HG03064 (cell line): ENCODE measurements around the gene GSE1.

Experiments used
- ATAC-seq: cut with Tn5 transposase; IDR thresholded peaks from one replicate; pipeline ENCODE4 v1.9.1; 2021; ENCODE audit warnings: low read depth; ENCODE audit not compliant: unreplicated experiment

GSE1 gene

DNA sequence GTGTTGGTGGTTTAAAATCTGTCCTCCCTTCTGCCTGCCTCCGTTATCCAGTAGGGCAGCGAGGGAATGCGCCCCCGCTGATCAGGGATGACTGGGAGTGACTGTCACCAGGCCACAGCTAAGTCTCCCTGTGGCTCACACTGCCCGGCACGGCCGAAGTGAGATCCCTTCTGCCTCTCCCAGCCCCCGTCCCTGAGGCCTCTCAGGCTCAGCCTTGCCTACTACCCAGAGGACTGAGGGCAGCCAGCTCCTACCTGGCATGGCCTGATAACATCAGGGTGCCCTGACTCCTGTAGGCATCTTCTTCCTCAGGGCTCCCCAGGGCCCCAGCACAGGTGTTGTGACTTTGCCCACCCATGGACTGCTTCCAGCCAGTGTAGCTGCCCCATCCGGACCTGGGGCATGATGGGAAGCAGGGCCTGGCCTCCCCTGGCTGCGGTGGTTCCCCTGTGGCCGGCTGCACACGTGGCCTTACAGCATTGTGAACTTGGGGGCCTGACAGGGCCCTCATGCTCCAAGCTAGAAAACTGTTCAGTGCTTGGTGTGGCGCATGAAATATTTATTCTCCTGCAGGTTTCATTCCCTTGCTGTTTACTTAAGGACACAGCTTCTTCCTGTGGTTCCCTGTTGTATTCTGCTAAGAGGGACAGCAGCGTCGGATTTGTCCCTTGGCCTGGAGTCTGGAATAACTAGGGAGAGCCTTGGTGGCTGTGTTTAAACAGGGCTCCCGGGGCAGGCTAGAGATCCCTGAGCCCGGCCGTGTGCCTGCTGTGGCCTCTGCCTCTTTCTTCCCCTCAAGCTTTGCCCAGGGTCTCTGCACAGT lies 45.6 kb downstream of the GSE1 start:
- no peak for ATAC-seq

DNA sequence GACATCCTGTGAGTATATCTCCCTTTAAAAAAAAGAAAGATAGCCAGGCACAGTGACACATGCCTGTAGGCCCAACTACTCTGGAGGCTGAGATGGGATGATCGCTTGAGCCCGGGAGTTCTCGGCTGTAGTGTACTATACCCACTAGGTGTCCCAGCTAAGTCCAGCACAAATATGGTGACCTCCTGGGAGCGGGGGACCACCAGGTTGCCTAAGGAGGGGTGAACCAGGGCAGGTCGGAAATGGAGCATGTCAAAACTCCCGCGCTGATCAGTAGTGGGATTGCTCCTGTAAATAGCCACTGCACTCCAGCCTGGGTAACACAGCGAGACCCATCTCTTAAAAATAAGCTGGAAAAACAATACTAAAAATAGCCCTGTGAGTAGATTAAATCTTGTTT lies 46.2 kb downstream of the GSE1 start:
- no peak for ATAC-seq

DNA sequence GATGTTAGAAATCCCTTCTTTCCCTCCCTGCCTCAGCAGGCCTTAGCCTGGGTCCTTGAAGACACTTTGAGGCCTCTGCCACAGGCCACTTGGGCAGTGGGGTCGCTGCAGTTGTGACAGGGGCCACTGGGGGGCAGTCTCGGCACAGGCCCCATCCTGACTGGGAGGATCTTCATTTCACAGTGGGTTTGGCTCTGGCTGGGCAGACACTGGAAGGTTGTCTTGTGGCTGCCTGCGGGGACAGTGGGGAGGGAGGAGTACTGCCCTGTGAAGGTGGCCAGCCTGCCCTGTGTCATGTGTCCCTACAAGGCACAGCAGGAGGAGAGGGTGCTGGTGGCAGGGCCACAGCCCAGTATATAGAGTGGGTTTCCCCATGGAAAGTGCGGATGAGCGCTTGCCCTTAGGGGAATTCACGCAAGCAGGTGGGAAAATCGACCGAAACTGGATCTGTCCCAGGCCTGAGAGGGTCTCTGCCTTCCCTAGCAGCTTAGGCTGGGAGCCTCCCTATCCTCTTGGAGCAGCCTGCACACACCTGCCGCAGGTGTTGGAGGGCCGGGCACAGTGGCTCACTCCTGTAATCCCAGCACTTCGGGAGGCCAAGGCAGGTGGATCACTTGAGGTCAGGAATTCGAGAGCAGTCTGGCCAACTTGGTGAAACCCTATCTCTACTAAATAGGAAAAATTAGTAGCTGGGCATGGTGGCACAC lies 46.8 kb downstream of the GSE1 start:
- ATAC-seq, result no peak

DNA sequence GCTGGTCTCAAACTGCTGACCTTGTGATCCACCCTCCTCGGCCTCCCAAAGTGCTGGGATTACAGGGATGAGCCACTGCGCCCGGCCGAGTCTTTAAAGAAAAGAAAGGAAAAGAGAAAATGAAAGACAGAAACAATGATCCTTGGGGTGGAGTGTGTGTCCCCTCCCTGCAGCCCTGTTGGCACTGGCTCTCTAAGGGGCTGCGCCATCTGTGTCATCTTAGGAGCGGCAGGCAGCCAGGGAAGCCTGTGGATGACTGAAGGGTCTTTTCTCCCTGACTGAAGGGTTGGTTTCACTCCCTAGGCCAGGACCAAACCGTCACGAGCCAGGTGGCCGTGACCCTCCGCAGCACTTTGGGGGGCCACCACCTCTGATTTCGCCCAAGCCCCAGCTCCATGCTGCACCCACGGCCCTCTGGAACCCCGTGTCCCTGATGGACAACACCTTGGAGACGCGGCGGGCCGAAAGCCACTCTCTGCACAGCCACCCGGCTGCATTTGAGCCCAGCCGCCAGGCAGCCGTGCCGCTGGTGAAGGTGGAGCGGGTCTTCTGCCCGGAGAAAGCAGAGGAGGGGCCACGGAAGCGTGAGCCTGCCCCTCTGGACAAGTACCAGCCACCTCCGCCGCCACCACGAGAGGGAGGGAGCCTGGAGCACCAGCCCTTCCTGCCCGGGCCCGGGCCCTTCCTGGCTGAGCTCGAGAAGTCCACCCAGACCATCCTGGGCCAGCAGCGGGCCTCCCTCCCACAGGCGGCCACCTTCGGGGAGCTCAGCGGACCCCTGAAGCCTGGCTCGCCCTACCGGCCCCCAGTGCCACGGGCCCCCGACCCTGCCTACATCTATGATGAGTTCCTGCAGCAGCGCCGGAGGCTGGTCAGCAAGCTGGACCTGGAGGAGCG lies 48.0 kb downstream of the GSE1 start:
- ATAC-seq, result no peak

DNA sequence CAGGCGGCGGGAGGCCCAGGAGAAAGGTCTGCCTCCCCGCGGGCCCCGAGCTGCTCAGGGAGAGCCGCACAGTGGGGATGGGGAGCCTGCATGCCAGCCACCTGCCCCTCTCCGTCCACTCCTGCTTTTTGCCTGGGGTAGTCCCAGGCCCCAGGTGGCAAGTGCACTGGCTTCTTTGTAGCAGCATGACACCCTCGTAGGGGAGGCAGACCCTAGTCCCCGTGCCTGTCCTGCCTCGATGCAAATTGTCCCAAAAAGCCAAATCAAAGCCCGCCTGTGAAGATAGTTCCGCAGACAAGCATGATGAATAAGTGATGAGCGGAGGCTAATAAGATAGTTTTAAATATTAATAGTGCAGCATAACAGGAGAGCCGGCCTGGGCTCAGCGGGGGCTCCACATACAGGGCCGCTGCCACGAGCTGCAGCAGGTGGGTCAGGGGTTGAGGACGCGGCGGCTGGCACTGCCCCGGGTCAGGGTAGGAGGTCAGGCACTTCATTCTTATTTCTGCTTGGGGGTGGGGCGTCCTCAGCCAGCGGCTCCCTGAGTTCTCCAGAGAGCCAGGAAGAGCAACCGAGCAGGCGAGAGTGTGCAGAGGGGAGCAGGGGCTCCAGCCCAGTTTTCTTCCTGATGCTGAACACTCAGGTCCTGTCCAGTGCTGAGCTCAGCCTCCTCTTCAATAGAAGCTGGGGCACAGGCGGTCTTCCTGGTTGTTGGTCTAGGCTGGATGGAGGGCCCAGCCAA lies 48.8 kb downstream of the GSE1 start:
- ATAC-seq, result no peak

DNA sequence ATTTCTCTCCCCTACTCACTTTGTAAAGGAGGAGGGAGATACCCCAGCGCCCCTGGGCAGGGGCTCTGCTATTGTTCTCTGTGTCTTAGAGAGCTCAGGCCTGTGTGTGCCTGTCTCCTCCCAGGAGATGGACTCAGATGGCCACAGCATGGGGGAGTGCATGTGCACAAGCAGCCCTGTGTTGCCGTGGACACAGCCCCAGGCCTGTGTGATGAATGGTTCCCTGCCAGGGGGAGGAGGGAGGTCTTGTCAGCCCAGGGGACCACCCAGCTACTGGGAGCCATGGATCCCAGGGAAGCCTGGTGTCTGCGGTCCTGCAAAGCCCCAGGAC lies 49.3 kb downstream of the GSE1 start:
- ATAC-seq, result no peak

DNA sequence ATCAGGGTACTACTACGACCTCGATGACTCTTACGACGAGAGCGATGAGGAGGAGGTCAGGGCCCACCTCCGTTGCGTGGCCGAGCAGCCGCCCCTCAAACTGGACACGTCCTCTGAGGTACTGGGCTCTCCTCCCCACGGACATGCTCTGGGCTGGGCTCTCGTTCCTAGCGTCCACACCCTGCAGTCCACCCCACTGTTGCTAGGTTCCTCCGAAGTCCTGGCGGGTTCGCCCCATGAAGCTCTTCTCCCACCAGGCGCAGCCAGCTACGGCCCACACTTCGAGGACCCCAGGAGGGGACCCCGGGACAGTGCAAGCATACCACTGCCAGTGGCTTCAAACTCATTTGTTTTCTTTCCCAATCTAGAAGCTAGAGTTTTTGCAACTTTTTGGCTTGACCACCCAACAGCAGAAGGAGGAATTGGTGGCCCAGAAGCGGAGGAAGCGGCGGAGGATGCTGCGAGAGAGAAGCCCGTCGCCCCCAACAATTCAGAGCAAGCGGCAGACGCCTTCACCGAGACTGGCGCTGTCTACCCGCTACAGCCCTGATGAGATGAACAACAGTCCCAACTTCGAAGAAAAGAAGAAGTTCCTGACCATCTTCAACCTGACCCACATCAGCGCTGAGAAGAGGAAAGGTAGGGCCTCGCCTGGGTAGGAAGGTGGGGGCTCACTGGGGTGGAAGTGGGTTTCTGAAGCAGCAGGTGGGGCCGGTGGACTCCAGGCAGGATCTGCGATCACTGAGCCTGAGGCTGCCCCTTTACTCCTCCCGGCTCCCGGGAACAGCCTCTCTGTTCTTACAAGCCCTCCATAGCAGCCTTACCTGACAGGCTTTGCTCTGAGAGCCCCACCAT lies 50.1 kb downstream of the GSE1 start:
- no peak for ATAC-seq

DNA sequence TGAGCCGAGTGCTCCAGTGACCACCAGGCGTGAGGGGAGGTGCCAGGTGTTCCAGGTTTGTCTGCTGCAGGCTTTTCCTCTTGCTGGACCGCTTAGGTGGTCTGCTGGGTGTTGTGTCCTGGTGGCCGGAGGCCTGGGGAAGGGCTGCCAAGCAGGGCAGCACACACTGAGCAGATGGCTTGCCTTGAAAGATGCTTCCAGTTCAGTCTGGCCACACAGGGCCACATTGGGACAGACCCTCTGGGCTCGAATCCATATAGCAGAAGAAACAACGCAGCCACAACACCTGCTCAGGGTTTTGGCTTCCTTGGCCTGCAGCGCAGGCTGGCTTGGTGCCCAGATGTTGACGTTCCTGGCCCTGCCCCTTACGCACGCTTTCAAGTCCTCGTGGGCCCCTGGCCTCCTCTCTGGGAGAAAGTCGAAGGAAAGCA lies 50.8 kb downstream of the GSE1 start:
- no peak for ATAC-seq

DNA sequence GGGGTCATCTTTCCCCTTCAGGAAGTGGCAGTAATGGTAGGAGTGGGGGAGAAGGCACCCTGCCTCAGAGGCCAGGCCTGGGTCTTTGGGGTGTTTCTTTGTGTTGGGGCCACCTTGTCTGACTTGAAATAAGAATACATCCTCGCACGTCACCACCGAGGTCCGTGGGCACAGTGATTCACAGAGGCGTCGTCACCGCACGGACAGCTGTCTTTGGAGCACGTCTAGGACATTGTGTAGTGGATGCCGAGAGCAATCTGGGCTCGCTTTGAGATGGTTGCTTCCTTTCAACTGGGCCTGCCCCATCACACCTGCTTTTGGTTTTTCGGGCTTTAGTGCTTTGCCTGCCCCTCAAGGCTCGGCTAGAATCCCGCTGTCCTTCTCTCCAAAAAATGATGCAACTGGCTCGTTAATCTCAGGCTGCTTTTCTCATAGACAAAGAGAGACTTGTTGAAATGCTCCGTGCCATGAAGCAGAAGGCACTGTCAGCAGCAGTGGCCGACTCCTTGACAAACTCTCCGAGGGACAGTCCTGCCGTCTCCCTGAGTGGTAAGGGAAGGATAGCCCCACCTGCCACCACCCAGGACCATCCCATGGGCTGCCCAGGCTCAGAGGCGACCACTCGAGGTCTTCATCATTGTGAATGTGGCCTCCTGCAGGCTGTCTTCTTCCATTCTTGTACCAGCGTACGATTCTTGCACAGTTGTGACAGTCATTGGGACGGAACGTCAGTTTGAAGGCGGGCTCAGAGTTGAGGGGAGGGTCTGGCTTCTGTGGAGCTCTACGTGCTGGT lies 51.7 kb downstream of the GSE1 start:
- ATAC-seq, result no peak

DNA sequence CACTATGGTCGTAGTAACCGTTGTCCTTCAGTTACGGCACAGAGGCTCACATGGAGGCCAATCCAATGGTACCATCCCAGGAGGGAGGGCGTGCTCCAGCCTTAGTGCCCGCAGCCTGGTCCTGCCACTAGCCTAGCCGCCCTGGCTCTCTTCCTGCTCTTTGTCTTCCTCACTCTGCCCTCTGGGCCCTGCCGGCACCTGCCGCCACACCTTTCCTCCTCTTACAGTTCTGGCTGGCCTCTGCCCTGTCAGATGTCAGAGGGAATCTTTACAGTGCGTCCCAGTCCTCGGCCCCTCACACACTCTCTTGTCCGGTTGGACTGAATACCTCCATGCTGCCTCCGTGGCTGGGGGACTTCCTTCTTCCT lies 52.2 kb downstream of the GSE1 start:
- ATAC-seq, result no peak

DNA sequence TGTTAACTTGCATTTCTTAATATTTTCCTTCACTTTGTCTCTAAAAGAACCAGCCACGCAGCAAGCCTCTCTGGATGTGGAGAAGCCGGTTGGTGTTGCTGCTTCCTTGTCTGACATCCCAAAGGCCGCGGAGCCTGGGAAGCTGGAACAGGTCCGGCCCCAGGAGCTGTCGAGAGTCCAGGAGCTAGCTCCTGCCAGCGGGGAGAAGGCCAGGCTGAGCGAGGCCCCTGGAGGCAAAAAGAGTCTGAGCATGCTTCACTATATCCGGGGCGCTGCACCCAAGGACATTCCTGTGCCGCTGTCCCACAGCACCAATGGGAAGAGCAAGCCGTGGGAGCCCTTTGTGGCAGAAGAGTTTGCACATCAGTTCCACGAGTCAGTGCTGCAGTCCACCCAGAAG lies 52.8 kb downstream of the GSE1 start:
- ATAC-seq, result no peak

DNA sequence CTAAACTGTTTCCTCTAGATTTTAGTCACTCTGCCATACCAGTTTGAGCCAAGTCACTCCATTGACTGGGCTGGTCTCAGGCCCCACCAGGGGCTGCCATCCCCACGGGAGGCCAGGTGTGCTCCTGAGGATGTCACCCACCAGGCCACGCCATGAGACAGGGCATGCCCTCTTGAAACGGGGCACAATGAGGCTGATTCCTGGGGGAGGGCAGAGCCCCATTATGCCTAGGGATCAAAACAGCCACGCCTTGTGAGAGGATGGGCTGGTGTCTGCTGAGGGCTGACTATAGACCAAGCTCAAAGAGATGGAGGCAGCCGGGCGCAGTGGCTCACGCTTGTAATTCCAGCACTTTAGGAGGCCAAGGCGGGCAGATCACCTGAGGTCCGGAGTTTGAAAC lies 54.1 kb downstream of the GSE1 start:
- ATAC-seq, result no peak

DNA sequence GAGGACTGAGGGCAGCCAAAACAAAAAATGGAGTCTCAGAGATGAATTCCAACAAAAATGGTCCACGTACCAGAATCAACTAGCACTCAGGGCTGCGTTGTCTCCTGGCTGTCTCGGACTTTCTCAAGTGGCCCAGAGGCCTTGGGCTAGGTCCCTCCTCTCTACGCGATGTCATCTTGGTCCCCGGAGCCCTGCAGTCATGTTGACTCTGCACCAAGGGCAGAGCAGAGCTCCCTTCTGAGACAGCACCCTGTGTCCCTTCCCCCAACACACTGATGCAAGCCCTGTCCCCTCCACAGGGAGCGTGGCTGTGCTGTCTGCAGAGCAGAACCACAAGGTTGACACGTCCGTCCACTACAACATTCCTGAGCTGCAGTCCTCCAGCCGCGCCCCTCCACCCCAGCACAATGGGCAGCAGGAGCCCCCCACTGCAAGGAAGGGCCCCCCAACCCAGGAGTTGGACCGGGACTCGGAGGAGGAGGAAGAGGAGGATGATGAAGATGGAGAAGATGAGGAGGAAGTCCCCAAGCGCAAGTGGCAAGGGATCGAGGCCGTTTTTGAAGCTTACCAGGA lies 54.8 kb downstream of the GSE1 start:
- ATAC-seq, result no peak

DNA sequence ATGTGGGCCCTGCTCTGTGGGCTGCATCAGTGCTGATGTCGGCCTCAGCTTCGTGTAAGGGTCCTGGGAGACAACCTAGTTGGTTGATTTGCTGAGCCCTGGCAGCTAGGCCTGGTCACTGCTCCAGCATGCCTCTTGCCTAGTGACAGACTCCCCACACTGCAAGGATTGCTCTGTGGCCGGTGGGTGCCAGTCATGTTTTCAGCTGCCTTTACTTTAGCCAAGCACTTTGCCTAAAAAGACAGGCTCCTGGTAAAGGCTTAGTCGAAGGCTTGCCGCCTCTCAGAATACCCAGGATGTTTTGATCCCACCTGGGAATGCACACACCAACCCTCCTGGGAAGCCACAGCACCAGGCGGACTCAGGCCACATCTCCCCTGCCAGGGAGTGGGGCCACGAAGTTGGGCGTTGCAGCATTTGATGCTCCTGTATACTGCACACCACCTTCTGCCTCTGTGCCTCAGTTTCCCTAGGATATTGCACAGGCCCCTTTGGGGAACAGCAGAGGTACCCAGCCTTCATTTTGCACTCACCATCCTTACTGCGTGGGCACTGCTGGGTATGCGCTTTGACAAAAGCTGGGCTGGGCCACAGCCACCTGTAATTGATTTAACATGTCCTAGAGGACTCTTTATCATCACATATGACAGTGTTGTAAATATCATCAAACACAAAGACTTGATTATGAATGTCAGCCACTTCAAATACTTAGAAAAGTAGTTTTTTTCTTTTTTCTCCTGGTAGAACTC lies 55.7 kb downstream of the GSE1 start:
- ATAC-seq, result no peak

DNA sequence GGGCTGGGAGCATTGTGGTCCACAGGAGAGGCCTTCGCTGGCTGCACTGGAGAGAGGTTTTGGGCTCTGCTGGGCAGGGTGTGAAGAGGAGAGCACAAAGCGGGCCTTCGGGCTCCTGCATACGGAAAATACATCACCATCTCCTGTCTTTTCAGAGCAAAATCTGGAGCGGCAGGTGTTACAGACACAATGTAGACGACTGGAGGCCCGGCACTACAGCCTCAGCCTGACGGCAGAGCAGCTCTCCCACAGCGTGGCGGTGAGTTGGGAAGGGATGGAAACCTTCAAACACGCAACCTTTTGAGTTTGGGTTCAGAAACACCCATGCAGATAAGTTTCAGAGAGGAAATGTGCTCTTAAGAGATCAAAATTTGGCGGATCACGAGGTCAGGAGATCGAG lies 57.7 kb downstream of the GSE1 start:
- ATAC-seq, result no peak

DNA sequence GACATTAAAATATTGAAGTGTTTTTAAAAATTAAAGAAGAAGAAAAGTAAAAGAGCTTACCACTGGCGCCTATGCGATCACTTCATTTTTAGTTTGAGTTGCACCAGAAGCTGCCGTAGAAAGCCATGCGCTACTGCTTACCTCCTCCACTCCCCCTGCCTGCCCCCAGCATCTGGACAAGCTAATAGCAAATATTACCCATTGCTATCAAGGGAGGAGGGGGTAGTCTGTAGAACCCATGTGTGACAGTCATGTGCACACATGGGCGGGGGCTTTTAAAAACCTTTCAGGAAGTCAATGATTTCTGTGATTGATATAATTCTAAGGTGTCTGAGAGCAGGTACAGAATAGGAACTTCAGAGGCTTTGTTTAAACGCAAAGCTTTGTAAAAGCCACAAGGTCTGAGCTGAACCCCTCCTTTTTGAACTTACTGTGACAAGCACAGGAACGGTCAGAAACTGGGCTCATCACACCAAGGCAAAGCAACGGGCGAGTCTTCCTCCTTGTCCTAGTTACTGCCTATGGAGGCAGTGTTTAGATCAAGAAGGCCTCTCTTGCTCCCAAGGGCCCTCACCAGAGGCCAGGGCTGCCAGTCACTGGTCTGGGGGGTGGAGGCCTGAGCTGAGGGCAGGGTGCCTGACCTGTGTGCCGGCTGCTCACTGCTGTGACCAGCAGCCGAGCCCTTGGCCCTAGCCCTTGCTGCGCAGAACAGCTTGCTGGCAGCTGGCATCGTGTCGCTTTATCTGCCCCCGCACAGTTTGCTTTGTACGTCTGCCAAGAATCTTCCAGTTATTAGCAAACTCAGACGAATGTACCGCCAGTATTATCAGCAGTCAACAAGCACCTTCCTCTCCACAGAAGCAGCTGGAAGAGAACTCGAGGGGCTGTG lies 60.7 kb downstream of the GSE1 start:
- ATAC-seq, result no peak

DNA sequence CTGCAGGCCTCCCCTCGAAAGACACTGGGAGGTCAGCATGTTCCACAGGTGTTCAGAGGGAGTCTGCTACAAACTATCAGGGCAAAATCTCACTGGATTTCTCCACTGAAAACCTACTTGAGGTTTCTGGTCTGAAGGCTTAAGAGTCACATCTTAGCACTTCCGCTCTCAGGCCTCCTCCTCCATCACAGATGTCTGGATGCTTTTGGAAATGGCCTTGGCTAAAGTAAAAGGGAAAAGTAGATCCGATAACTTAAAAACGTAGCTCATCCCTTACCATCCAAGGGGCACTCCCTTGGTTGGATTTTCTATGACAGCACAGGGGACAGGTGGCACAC lies 61.3 kb downstream of the GSE1 start:
- ATAC-seq, result no peak
